Right ventricle myocardium inferior (tissue), 1 donor: ENCODE data around the gene PAQR9. TPM values are rescaled to one million over a fixed set of nuclear protein-coding genes. Genes with fewer than 3 reads are reported as not detected.

ENCODE experiments used
- total RNA-seq: library from RNA; stranded (reverse); fragmentation: NEBNext Ultra II Directional; extraction: Animal tissue kit (Norgen Biotek cat#: 25700); gene quantifications from one replicate; pipeline ENCODE4 v1.2.1, GENCODE V29; 2021
- donor health status: DM: no; HTN: yes; CAD: no; lungs with severe emphysema.

Gene PAQR9
- total RNA-seq, 1 donor from 2014 or later = 13.7 TPM

Other genes starting within 250 kb of the PAQR9 start
- gene TRPC1, start 239.6 kb downstream of the PAQR9 start, total RNA-seq = 9.2 TPM
- 64.1 TPM for gene PCOLCE2, start 74.6 kb downstream of the PAQR9 start, total RNA-seq
- gene U2SURP, start 37.9 kb upstream of the PAQR9 start, total RNA-seq = 41.9 TPM
- 1.9 TPM for gene CHST2, start 156.1 kb upstream of the PAQR9 start, total RNA-seq